Ishikawa (cell line): Measurements from ENCODE around the gene MAP3K10.

Source experiments
- CEBPB ChIP-seq: IDR thresholded peaks from 2 replicates; pipeline ENCODE4 v1.6.1; 2012
- CREB1 ChIP-seq: IDR thresholded peaks from 2 replicates; pipeline ENCODE4 v1.6.1; 2012; ENCODE audit warnings: low read depth
- EGR1 ChIP-seq: IDR thresholded peaks from 2 replicates; pipeline ENCODE4 v1.6.1; 2012
- EP300 ChIP-seq: IDR thresholded peaks from 2 replicates; pipeline ENCODE4 v1.6.1; 2012; ENCODE audit warnings: borderline replicate concordance
- FOXM1 ChIP-seq: IDR thresholded peaks from 2 replicates; pipeline ENCODE4 v1.6.1; 2012; ENCODE audit warnings: low read depth, borderline replicate concordance
- NFIC ChIP-seq: IDR thresholded peaks from 2 replicates; pipeline ENCODE4 v1.6.1; 2012
- RAD21 ChIP-seq: IDR thresholded peaks from 2 replicates; pipeline ENCODE4 v1.6.1; 2012; ENCODE audit warnings: low read depth
- TAF1 ChIP-seq: IDR thresholded peaks from 2 replicates; pipeline ENCODE4 v1.6.1; 2012; ENCODE audit warnings: low read depth, mild to moderate bottlenecking
- TCF12 ChIP-seq: IDR thresholded peaks from 2 replicates; pipeline ENCODE4 v1.6.1; 2012; ENCODE audit warnings: low read depth
- TEAD4 ChIP-seq: IDR thresholded peaks from 2 replicates; pipeline ENCODE4 v1.6.1; 2012
- YY1 ChIP-seq: IDR thresholded peaks from 2 replicates; pipeline ENCODE4 v1.6.1; 2012; ENCODE audit warnings: low read depth
- ZBTB7A ChIP-seq: IDR thresholded peaks from 2 replicates; pipeline ENCODE4 v1.6.1; 2012; ENCODE audit warnings: low read depth
- TF ChIP-seq, protein P1 (sequence below): IDR thresholded peaks from 2 replicates; pipeline ENCODE4 v1.6.1; 2012
- TF ChIP-seq, protein P2 (sequence below): IDR thresholded peaks from 2 replicates; pipeline ENCODE4 v1.6.1; 2012
- TF ChIP-seq, protein P3 (sequence below): IDR thresholded peaks from 2 replicates; pipeline ENCODE4 v1.6.1; 2012; ENCODE audit warnings: low read depth, mild to moderate bottlenecking

MAP3K10 gene

DNA sequence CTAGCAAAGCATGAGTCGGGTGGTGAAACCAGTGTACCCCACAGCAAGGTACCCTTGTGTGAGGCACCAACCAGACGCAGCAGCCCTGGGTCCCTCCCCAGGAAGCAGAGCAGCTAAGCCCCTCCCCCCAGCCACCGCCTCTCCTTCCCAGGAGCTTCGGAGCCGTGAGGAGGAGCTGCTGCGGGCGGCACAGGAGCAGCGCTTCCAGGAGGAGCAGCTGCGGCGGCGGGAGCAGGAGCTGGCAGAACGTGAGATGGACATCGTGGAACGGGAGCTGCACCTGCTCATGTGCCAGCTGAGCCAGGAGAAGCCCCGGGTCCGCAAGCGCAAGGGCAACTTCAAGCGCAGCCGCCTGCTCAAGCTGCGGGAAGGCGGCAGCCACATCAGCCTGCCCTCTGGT, 14.5 kb downstream of the MAP3K10 start:
- TF ChIP-seq, protein P1, sequence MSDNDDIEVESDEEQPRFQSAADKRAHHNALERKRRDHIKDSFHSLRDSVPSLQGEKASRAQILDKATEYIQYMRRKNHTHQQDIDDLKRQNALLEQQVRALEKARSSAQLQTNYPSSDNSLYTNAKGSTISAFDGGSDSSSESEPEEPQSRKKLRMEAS, result no peak
- TF ChIP-seq YY1, result no peak
- no peak for TF ChIP-seq FOXM1
- no peak for TF ChIP-seq TEAD4
- no peak for TF ChIP-seq RAD21
- TF ChIP-seq, protein P2, sequence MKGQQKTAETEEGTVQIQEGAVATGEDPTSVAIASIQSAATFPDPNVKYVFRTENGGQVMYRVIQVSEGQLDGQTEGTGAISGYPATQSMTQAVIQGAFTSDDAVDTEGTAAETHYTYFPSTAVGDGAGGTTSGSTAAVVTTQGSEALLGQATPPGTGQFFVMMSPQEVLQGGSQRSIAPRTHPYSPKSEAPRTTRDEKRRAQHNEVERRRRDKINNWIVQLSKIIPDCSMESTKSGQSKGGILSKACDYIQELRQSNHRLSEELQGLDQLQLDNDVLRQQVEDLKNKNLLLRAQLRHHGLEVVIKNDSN, result no peak
- TF ChIP-seq TAF1, result no peak
- TF ChIP-seq CREB1, result no peak

GRCh38 chr19:40208602-40209001, 17.4 kb downstream of the MAP3K10 start:
- no peak for TF ChIP-seq FOXM1

- TF ChIP-seq, protein P3, sequence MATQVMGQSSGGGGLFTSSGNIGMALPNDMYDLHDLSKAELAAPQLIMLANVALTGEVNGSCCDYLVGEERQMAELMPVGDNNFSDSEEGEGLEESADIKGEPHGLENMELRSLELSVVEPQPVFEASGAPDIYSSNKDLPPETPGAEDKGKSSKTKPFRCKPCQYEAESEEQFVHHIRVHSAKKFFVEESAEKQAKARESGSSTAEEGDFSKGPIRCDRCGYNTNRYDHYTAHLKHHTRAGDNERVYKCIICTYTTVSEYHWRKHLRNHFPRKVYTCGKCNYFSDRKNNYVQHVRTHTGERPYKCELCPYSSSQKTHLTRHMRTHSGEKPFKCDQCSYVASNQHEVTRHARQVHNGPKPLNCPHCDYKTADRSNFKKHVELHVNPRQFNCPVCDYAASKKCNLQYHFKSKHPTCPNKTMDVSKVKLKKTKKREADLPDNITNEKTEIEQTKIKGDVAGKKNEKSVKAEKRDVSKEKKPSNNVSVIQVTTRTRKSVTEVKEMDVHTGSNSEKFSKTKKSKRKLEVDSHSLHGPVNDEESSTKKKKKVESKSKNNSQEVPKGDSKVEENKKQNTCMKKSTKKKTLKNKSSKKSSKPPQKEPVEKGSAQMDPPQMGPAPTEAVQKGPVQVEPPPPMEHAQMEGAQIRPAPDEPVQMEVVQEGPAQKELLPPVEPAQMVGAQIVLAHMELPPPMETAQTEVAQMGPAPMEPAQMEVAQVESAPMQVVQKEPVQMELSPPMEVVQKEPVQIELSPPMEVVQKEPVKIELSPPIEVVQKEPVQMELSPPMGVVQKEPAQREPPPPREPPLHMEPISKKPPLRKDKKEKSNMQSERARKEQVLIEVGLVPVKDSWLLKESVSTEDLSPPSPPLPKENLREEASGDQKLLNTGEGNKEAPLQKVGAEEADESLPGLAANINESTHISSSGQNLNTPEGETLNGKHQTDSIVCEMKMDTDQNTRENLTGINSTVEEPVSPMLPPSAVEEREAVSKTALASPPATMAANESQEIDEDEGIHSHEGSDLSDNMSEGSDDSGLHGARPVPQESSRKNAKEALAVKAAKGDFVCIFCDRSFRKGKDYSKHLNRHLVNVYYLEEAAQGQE, result no peak
- TF ChIP-seq TEAD4, result no peak
Measured at GRCh38 chr19:40210889-40211288, 19.7 kb downstream of the MAP3K10 start.

- TF ChIP-seq EGR1 (no peak), CEBPB (no peak), TCF12 (no peak), FOXM1 (no peak), TEAD4 (no peak), ZBTB7A (no peak), TAF1 (no peak), NFIC (no peak), CREB1 (no peak), EP300 (no peak), YY1 (no peak), RAD21 (no peak)
- TF ChIP-seq, protein P2, result no peak
- TF ChIP-seq, protein P1, result no peak
- TF ChIP-seq, protein P3, result no peak
Measured at GRCh38 chr19:40213251-40213829, 22.1 kb downstream of the MAP3K10 start.

DNA sequence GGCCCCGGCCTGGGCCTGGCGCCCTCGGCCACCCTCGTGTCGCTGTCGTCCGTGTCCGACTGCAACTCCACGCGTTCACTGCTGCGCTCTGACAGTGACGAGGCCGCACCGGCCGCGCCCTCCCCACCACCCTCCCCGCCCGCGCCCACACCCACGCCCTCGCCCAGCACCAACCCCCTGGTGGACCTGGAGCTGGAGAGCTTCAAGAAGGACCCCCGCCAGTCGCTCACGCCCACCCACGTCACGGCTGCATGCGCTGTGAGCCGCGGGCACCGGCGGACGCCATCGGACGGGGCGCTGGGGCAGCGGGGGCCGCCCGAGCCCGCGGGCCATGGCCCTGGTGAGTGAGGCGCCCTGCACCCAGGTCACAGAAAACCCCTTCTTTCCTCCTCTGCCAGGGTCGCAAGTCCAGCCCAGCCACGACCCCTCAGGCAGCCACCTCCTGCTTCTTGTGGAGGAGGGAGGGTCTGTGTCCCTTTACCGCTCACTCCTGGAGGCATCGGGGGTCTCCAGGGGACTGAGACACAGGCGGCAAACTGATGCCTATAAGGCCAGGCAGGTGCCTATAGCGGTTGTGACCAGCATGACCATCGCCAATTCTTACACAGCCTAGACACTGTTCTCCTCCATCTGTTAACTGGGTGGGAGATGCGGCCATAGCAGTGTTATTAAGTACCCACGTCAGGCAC, 22.8 kb downstream of the MAP3K10 start:
- TF ChIP-seq TCF12 (no peak), TEAD4 (no peak), YY1 (no peak), CREB1 (no peak), TAF1 (no peak), RAD21 (no peak), FOXM1 (no peak), EGR1 (no peak), ZBTB7A (no peak), CEBPB (no peak), EP300 (no peak), NFIC (no peak)
- TF ChIP-seq, protein P1, result no peak
- TF ChIP-seq, protein P3, result no peak
